ENCODE results near the gene LPAR2. TPM values are rescaled to one million over a fixed set of nuclear protein-coding genes. Genes with fewer than 3 reads are reported as not detected.

LPAR2 gene
- total and polyA plus RNA-seq, 5 donors: 0.57 to 3.0 (median 1.1) TPM

GRCh38 chr19:19652482-19653295, 24.7 kb upstream of the LPAR2 start:
- no peaks in the 10 kb centered on the region for H3K4me1 ChIP-seq (ENCODE audit: control insufficient read depth, insufficient read depth, low read length)
- no peak overlapping the region for H3K4me3 ChIP-seq (ENCODE audit: low read length)
- DNase-seq: peak in 2 of 3 donors; percentile 34 to 37
- no peak for ATAC-seq
- no peak overlapping the region for H3K27ac ChIP-seq (ENCODE audit: low read length)
- intact Hi-C loops (cut with DNase I): no loop called here
- 93% methylated on average over 24 of the region's 24 CpGs for WGBS
- no peaks in the 10 kb centered on the region for H3K9me3 ChIP-seq (ENCODE audit: control insufficient read depth, low read length)
- no peaks in the 10 kb centered on the region for H3K27me3 ChIP-seq (ENCODE audit: control insufficient read depth, insufficient read depth)

- ATAC-seq: peak; percentile 40 to 67
- no peak overlapping the region for H3K4me3 ChIP-seq (ENCODE audit: low read length)
- DNase-seq: peak; percentile 66 to 88 (median 88)
- WGBS: 44% methylated on average over 13 of the region's 13 CpGs
- H3K27ac ChIP-seq (ENCODE audit: low read length): no peak overlapping the region
- H3K27me3 ChIP-seq (ENCODE audit: control insufficient read depth, insufficient read depth): no peaks in the 10 kb centered on the region
- H3K4me1 ChIP-seq (ENCODE audit: control insufficient read depth, insufficient read depth, low read length): no peaks in the 10 kb centered on the region
- intact Hi-C loops (cut with DNase I): no loop called here
- H3K9me3 ChIP-seq (ENCODE audit: control insufficient read depth, low read length): no peaks in the 10 kb centered on the region
Measured at GRCh38 chr19:19651076-19651475, 23.1 kb upstream of the LPAR2 start.

DNA sequence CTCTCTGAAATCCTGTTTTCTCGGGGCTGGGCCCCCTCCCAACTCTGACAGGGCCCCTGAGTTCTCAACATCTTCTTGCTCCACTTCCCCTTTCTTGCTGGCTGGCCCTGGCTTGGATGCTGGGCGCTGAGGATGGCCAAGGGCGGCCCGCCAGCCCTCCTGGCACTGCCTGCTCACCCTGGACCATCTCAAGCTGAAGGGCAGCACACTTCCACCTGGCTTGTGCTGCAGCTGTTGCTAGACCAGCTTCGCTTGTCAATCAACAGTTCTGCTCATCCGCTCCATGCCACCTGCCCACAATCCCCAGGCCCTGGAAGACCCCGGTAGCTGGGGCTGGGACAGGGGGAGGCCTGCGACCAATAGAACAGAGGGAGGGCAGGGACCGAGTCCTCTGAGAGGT, 22.3 kb upstream of the LPAR2 start:
- ATAC-seq (no peak), DNase-seq (peak in 2 of 3 donors; percentile 44 to 46)
- no peaks in the 10 kb centered on the region for H3K9me3 ChIP-seq (ENCODE audit: control insufficient read depth, low read length)
- WGBS: 93% methylated on average over 9 of the region's 9 CpGs
- H3K27me3 ChIP-seq (ENCODE audit: control insufficient read depth, insufficient read depth): no peaks in the 10 kb centered on the region
- H3K4me1 ChIP-seq (ENCODE audit: control insufficient read depth, insufficient read depth, low read length): no peaks in the 10 kb centered on the region
- intact Hi-C loops (cut with DNase I): no loop called here
- H3K4me3 ChIP-seq (ENCODE audit: low read length): no peak overlapping the region
- no peak overlapping the region for H3K27ac ChIP-seq (ENCODE audit: low read length)

DNA sequence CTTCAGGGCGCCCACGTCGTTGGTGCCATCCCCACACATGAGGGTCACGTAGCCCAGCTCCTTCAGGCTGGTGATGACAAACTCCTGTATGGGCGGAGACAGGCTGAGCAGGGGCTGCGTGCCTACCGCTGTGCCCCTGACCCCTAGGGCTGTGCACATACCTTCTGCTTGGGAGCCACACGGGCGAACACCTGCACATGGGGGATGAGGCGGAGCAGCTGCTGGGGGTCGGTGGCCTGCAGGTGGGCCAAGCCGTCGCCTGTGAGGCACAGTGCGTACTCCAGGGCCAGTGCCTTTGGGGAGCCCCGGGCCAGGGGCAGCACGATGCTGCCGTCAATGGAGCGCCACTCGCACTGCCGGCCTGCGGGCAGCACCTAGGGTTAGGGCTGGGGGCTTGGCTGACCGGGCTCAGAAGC, 21.6 kb upstream of the LPAR2 start:
- H3K4me1 ChIP-seq (ENCODE audit: control insufficient read depth, insufficient read depth, low read length): no peaks in the 10 kb centered on the region
- DNase-seq: peak in 2 of 3 donors; percentile 25 to 46
- ATAC-seq: no peak
- no peak overlapping the region for H3K4me3 ChIP-seq (ENCODE audit: low read length)
- intact Hi-C loops (cut with DNase I): loop anchor here in 2 of 4 donors (5.0 to 10.0 kb wide), 2 partner anchors 115 to 117 kb away; partner anchors contain the start of gene CILP2 (in 1 of the 2)
- no peaks in the 10 kb centered on the region for H3K27me3 ChIP-seq (ENCODE audit: control insufficient read depth, insufficient read depth)
- 94% methylated on average over 22 of the region's 22 CpGs for WGBS
- no peaks in the 10 kb centered on the region for H3K9me3 ChIP-seq (ENCODE audit: control insufficient read depth, low read length)
- no peak overlapping the region for H3K27ac ChIP-seq (ENCODE audit: low read length)

- Histone ChIP-seq H3K4me3 (ENCODE audit: low read length) (no peak overlapping the region), H3K4me1 (ENCODE audit: control insufficient read depth, insufficient read depth, low read length) (no peaks in the 10 kb centered on the region), H3K27me3 (ENCODE audit: control insufficient read depth, insufficient read depth) (no peaks in the 10 kb centered on the region), H3K27ac (ENCODE audit: low read length) (no peak overlapping the region), H3K9me3 (ENCODE audit: control insufficient read depth, low read length) (no peaks in the 10 kb centered on the region)
- DNase-seq: no peak
- intact Hi-C loops (cut with DNase I): loop anchor here in 2 of 4 donors (5.0 to 10.0 kb wide), 2 partner anchors 114 to 117 kb away; partner anchors contain the start of gene CILP2 (in 1 of the 2)
- ATAC-seq: no peak
- WGBS: 85% methylated on average over 6 of the region's 6 CpGs
Measured at GRCh38 chr19:19649155-19649554, 21.1 kb upstream of the LPAR2 start.

GRCh38 chr19:19647037-19647835, 19.2 kb upstream of the LPAR2 start:
- Histone ChIP-seq H3K27me3 (ENCODE audit: control insufficient read depth, insufficient read depth) (no peaks in the 10 kb centered on the region), H3K4me3 (ENCODE audit: low read length) (no peak overlapping the region), H3K9me3 (ENCODE audit: control insufficient read depth, low read length) (no peaks in the 10 kb centered on the region), H3K27ac (ENCODE audit: low read length) (no peak overlapping the region), H3K4me1 (ENCODE audit: control insufficient read depth, insufficient read depth, low read length) (peaks cover 2% of the 10 kb centered on the region)
- ATAC-seq (no peak), DNase-seq (peak in 2 of 3 donors; percentile 44 to 62)
- intact Hi-C loops (cut with DNase I): loop anchor here in 2 of 4 donors (5.0 to 10.0 kb wide), 2 partner anchors 112 to 115 kb away; partner anchors contain the start of gene CILP2 (in 1 of the 2)
- 93% methylated on average over 29 of the region's 29 CpGs for WGBS

GRCh38 chr19:19645233-19645870, 17.3 kb upstream of the LPAR2 start:
- DNase-seq (peak in 2 of 3 donors; percentile 44 to 54), ATAC-seq (no peak)
- no peak overlapping the region for H3K27ac ChIP-seq (ENCODE audit: low read length)
- 90% methylated on average over 17 of the region's 17 CpGs for WGBS
- H3K4me3 ChIP-seq (ENCODE audit: low read length): no peak overlapping the region
- intact Hi-C loops (cut with DNase I): loop anchor here in 2 of 4 donors (5.0 to 10.0 kb wide), 2 partner anchors 111 to 113 kb away; partner anchors contain the start of gene CILP2 (in 1 of the 2)
- H3K4me1 ChIP-seq (ENCODE audit: control insufficient read depth, insufficient read depth, low read length): peaks cover 2% of the 10 kb centered on the region
- H3K27me3 ChIP-seq (ENCODE audit: control insufficient read depth, insufficient read depth): no peaks in the 10 kb centered on the region
- H3K9me3 ChIP-seq (ENCODE audit: control insufficient read depth, low read length): no peaks in the 10 kb centered on the region

GRCh38 chr19:19644054-19644388, 16.0 kb upstream of the LPAR2 start:
- no peaks in the 10 kb centered on the region for H3K9me3 ChIP-seq (ENCODE audit: control insufficient read depth, low read length)
- no peak overlapping the region for H3K4me3 ChIP-seq (ENCODE audit: low read length)
- ATAC-seq: no peak
- H3K27me3 ChIP-seq (ENCODE audit: control insufficient read depth, insufficient read depth): no peaks in the 10 kb centered on the region
- no peak overlapping the region for H3K27ac ChIP-seq (ENCODE audit: low read length)
- 28% methylated on average over 5 of the region's 5 CpGs for whole genome bisulfite sequencing
- no peak for DNase-seq
- intact Hi-C loops (cut with DNase I): loop anchor here in 1 of 4 donors (10.0 kb wide), 1 partner anchor 109 kb away; the partner anchor contains the start of gene CILP2
- peaks cover 2% of the 10 kb centered on the region for H3K4me1 ChIP-seq (ENCODE audit: control insufficient read depth, insufficient read depth, low read length)

DNA sequence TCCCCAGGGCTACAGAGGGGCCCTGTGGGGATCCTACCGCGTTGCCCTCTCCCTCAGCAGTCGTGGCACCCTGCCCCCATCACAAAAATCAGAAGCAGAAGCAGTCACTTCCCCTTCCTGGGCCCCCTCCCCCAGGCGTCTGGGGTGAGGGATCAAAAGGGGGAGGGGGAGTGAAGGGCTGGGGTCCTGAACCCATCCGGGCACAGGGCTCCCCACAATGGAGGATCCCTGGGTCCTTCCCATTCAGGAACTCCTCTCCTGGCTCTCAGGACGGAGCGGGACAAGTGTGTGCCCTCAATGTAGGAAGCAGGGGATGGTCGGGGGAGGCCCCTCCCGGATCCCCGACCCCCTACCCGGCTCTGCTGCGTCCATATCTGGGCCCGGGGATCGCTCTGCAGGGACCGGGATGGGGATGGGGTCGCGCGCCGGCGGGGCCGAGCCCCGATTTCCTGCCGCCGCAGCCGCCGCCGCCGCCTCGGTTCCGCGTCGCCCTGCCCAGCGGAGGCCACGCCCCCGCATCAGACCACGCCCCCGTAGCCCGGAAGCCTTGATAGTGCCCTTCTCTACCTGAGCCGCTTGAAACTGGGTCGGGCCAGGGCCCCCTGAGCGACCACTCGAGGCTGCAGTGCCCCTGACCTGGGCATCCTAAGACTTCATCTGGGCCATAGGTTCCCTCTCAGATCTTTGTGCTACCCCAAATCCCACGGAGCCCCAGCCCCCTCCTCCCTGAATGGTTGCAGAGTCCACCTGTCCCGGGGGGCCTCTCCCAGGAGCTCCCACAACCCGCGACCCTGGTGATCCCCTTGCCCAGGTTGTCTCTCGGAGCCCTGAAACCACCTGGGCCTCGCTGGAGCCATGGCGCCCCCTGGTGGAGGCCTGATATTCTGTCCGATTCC, 15.4 kb upstream of the LPAR2 start, which contains the start of gene GMIP:
Gene GMIP, minus strand, starts transcription at position 500 of the 896 bp plus-strand sequence. Its CDS starts 128 bp downstream, at position 372.
- DNase-seq: peak; percentile 79 to 93 (median 92)
- Histone ChIP-seq H3K4me3 (ENCODE audit: low read length) (peak within 1 kb of the TSS; percentile 67), H3K9me3 (ENCODE audit: control insufficient read depth, low read length) (no peaks in the 10 kb centered on the region), H3K4me1 (ENCODE audit: control insufficient read depth, insufficient read depth, low read length) (peaks cover 2% of the 10 kb centered on the region), H3K27me3 (ENCODE audit: control insufficient read depth, insufficient read depth) (no peaks in the 10 kb centered on the region), H3K27ac (ENCODE audit: low read length) (no peak within 1 kb of the TSS)
- under 1% methylated on average over 50 of the region's 50 CpGs for WGBS
- ATAC-seq: peak; percentile 85
- intact Hi-C loops (cut with DNase I): loop anchor here in 3 of 4 donors (2.0 to 10.0 kb wide), 2 partner anchors 109 to 111 kb away; partner anchors contain the start of gene CILP2 (in 1 of the 3)

Data from right cardiac atrium (tissue), 5 donors.